Measurements from ENCODE around the gene SLCO2A1.

- TF ChIP-seq POLR2AphosphoS5 (IDR thresholded peaks at IDR 0.05) = no peak
- TF ChIP-seq, protein P1, sequence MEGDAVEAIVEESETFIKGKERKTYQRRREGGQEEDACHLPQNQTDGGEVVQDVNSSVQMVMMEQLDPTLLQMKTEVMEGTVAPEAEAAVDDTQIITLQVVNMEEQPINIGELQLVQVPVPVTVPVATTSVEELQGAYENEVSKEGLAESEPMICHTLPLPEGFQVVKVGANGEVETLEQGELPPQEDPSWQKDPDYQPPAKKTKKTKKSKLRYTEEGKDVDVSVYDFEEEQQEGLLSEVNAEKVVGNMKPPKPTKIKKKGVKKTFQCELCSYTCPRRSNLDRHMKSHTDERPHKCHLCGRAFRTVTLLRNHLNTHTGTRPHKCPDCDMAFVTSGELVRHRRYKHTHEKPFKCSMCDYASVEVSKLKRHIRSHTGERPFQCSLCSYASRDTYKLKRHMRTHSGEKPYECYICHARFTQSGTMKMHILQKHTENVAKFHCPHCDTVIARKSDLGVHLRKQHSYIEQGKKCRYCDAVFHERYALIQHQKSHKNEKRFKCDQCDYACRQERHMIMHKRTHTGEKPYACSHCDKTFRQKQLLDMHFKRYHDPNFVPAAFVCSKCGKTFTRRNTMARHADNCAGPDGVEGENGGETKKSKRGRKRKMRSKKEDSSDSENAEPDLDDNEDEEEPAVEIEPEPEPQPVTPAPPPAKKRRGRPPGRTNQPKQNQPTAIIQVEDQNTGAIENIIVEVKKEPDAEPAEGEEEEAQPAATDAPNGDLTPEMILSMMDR (IDR thresholded peaks at IDR 0.05) = no peak
- TF ChIP-seq POLR2A (IDR thresholded peaks at IDR 0.05) = no peak
Observed at GRCh38 chr3:133928903-133929607, 100.7 kb downstream of the SLCO2A1 start.
